Measurements from ENCODE around the gene CCR6.
"Not testable (repeated sequence)": the region's sequence is repeated elsewhere in the genome, so short reads cannot be mapped to it uniquely, and the experiment has no call there.

The CCR6 gene

GRCh38 chr6:167178896-167179655 is 56.2 kb downstream of the CCR6 start:
- DNase-seq = not testable (repeated sequence)

GRCh38 chr6:167180086-167180485 is 57.2 kb downstream of the CCR6 start:
- not testable (repeated sequence) for DNase-seq

GRCh38 chr6:167181351-167181750 is 58.5 kb downstream of the CCR6 start:
- not testable (repeated sequence) for DNase-seq

GRCh38 chr6:167182913-167183314 is 60.0 kb downstream of the CCR6 start:
- not testable (repeated sequence) for DNase-seq

- DNase-seq = not testable (repeated sequence)
These were observed 62.2 kb downstream of the CCR6 start for GRCh38 chr6:167185101-167185500.

GRCh38 chr6:167187275-167187674 is 64.4 kb downstream of the CCR6 start:
- DNase-seq = not testable (repeated sequence)
